HT1080 (cell line): ENCODE measurements around the gene TCP11X1. TPM values are rescaled to one million over a fixed set of nuclear protein-coding genes. Genes with fewer than 3 reads are reported as not detected.
"Not testable (repeated sequence)": the region's sequence is repeated elsewhere in the genome, so short reads cannot be mapped to it uniquely, and the experiment has no call there.

Experiments
- DNase-seq: peaks from one replicate; pipeline ENCODE4 v3.0.0-alpha.2; 2015; ENCODE audit warnings: low read depth
- polyA plus RNA-seq, 2 experiments: library from polyadenylated mRNA; depleted of rRNA; stranded (reverse); fragments of >200 nt; gene quantifications; 2 replicates each; pipeline ENCODE4 v1.2.3, GENCODE V29; 2015
- total RNA-seq: library from RNA; depleted of rRNA; stranded (reverse); fragments of >200 nt; shearing (Covaris generic); gene quantifications from 2 replicates; pipeline ENCODE4 v1.2.3, GENCODE V29; 2014; rRNA removed

The TCP11X1 gene
- total RNA-seq = 0.05 TPM in 1 of 2 replicates, not detected in the other
- not detected in 2 replicates for polyA plus RNA-seq (2015; cell fraction: cytosol; rRNA removed)
- 0.10 TPM in 1 of 2 replicates, not detected in the other for polyA plus RNA-seq (2015; cell fraction: nucleus; rRNA removed)

GRCh38 chrX:102214986-102215385, at the start of gene TCP11X1:
TCP11X1 (plus strand) TSS chrX:102215301.
- not testable (repeated sequence) for DNase-seq

- no peak for DNase-seq
Observed at GRCh38 chrX:102185967-102186720, 29.0 kb upstream of the TCP11X1 start.

DNA sequence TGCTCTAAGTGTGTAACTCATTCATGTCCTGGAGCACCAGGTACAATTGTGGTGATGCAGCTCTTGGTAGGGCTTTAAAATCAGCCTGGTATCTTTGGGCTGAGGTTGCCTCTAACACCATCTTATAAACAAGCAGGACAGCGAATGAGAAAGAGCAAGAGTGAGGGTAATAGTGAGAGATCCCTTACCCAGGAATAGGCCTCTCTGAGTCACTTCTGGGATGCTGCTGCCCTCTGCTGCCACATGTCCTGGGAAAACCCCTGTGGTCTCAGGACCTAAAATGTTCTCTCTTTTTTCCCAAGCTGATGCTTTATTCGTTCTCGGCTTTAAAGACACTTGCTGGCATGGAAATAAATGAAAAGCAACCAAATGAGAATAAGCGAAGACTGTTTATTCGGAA, 7.2 kb upstream of the TCP11X1 start:
- DNase-seq = not testable (repeated sequence)

- DNase-seq = not testable (repeated sequence)
Observed at GRCh38 chrX:102216497-102216896, 1.4 kb downstream of the TCP11X1 start.

DNA sequence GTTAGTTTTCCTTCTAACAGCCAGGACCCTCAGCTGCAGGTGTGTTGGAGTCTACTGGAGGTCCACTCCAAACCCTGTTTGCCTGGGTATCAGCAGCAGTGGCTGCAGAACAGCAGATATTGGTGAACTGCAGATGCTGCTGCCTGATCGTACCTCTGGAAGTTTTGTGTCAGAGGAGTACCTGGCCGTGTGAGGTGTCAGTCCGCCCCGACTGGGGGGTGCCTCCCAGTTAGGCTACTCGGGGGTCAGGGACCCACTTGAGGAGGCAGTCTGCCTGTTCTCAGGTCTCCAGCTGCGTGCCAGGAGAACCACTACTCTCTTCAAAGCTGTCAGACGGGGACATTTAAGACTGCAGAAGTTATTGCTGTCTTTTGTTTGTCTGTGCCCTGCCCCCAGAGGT, 20.6 kb downstream of the TCP11X1 start:
- DNase-seq = not testable (repeated sequence)

DNA sequence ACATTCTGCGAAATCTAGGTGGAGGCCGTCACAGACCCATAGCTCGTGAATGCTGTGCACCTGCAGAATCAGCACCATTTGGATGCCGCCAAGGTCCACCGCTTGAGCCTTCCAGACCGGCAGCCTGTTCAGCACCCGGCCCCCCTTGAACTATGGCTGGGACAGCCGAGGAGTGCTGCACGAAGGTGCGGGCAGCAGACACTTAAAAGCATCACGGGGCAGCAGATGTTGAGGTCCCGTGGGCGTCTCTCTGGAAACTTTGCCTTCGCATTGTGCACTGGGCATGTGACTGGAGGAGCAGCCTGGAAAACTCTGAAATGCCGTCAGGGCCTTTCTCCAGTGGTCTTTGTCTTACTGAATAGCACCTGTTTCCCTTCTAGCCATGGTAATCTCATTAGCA, 25.2 kb downstream of the TCP11X1 start:
- not testable (repeated sequence) for DNase-seq

GRCh38 chrX:102246893-102247292, 31.8 kb downstream of the TCP11X1 start, which contains the start of gene NXF2:
NXF2 (plus strand) TSS chrX:102247167; CDS start chrX:102307079, 59,912 bp downstream.
- DNase-seq = not testable (repeated sequence)

DNA sequence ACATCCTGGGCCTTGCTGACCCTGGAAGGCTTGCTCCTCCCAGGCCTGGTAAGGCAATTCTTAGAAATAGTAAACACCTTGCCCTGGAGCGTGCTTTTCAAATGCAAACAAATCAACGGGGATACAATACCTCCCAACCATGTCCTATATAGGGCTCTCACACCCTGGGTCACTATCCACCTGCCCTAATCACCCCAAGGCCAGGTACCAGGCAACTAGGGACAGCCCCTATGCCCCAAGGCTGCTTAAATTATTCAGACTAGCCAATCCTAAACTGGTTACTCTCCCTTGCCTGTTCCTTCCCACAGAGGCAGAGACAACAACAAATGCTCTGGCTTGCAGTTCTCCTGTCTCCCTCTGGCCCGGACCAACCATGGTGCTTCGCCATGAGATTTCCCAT, 57.1 kb downstream of the TCP11X1 start:
- not testable (repeated sequence) for DNase-seq

Other genes starting within 250 kb of the TCP11X1 start
- gene TCEAL2, start 89.6 kb upstream of the TCP11X1 start, total RNA-seq = 0.17 and 0.37 TPM in 2 replicates
- not detected in 2 replicates for gene TCEAL6, start 72.8 kb upstream of the TCP11X1 start, total RNA-seq
- gene BEX5, start 59.3 kb upstream of the TCP11X1 start, total RNA-seq = not detected in 2 replicates
- gene NXF2, start 31.9 kb downstream of the TCP11X1 start, total RNA-seq = 0.30 and 0.76 TPM in 2 replicates
- gene NXF2B, start 224.7 kb downstream of the TCP11X1 start, total RNA-seq = 0.40 and 0.76 TPM in 2 replicates